Loucy (cell line): Measurements from ENCODE around the gene PSPC1.

ENCODE experiments used
- H2AFZ ChIP-seq: fragments of 200-600 bp; sonication (generic); 2 replicates; pipeline ENCODE4 v1.6.0; 2016; ENCODE audit warnings: antibody characterized with exemption, mild to moderate bottlenecking, low read length, moderate library complexity
- H3F3A ChIP-seq: fragments of 200-600 bp; 2 replicates; pipeline ENCODE4 v1.6.0; 2016; ENCODE audit warnings: antibody characterized with exemption, low read depth, mild to moderate bottlenecking
- H3K27me3 ChIP-seq: fragments of 200-600 bp; sonication (generic); 2 replicates; pipeline ENCODE4 v1.6.1; 2014; ENCODE audit warnings: low read length, mild to moderate bottlenecking; ENCODE audit not compliant: insufficient read depth, poor library complexity, severe bottlenecking
- H3K36me3 ChIP-seq: fragments of 200-600 bp; sonication (generic); 2 replicates; pipeline ENCODE4 v1.6.1; 2016; ENCODE audit warnings: low read length; ENCODE audit not compliant: insufficient read depth
- H3K4me1 ChIP-seq: fragments of 200-600 bp; sonication (generic); 2 replicates; pipeline ENCODE4 v1.5.1; 2014; ENCODE audit warnings: low read length, mild to moderate bottlenecking; ENCODE audit not compliant: insufficient read depth, poor library complexity, severe bottlenecking
- H3K4me2 ChIP-seq: fragments of 200-600 bp; sonication (generic); 2 replicates; pipeline ENCODE4 v1.6.0; 2014; ENCODE audit warnings: antibody characterized with exemption, low read length, low read depth, mild to moderate bottlenecking; ENCODE audit not compliant: poor library complexity, severe bottlenecking
- H3K4me3 ChIP-seq: fragments of 200-600 bp; sonication (generic); 2 replicates; pipeline ENCODE4 v1.5.1; 2014; ENCODE audit warnings: low read length, mild to moderate bottlenecking, mixed read lengths; ENCODE audit not compliant: poor library complexity, severe bottlenecking
- H3K79me2 ChIP-seq: fragments of 200-600 bp; sonication (generic); 2 replicates; pipeline ENCODE4 v1.6.1; 2014; ENCODE audit warnings: low read length; ENCODE audit not compliant: insufficient read depth
- H3K9ac ChIP-seq: fragments of 200-600 bp; sonication (generic); 2 replicates; pipeline ENCODE4 v1.6.0; 2014; ENCODE audit warnings: mild to moderate bottlenecking, low read depth, low read length, moderate library complexity; ENCODE audit not compliant: poor library complexity, severe bottlenecking
- H3K9me2 ChIP-seq: fragments of 200-600 bp; sonication (generic); replicated peaks from 2 replicates; pipeline ENCODE4 v1.6.1; 2016; ENCODE audit warnings: low read depth, low read length, mixed read lengths
- H3K9me3 ChIP-seq: fragments of 200-600 bp; sonication (generic); 2 replicates; pipeline ENCODE4 v1.6.1; 2014; ENCODE audit warnings: mild to moderate bottlenecking, antibody characterized with exemption, low read length, low read depth; ENCODE audit not compliant: insufficient read depth
- H4K20me1 ChIP-seq: fragments of 200-600 bp; sonication (generic); 2 replicates; pipeline ENCODE4 v1.6.0; 2014; ENCODE audit warnings: antibody characterized with exemption, low read length, mild to moderate bottlenecking; ENCODE audit not compliant: insufficient read depth, poor library complexity, severe bottlenecking
- EZH2phosphoT487 ChIP-seq: fragments of 200-600 bp; IDR thresholded peaks from 2 replicates; pipeline ENCODE4 v1.6.1; 2018; ENCODE audit warnings: antibody characterized with exemption, mild to moderate bottlenecking, moderate library complexity, borderline replicate concordance
- TF ChIP-seq, protein P1 (sequence below): fragments of 200-600 bp; sonication (generic); conservative IDR thresholded peaks from 2 replicates; pipeline ENCODE4 v1.5.1; 2014; ENCODE audit warnings: mild to moderate bottlenecking, antibody characterized with exemption, low read length

PSPC1 gene

DNA sequence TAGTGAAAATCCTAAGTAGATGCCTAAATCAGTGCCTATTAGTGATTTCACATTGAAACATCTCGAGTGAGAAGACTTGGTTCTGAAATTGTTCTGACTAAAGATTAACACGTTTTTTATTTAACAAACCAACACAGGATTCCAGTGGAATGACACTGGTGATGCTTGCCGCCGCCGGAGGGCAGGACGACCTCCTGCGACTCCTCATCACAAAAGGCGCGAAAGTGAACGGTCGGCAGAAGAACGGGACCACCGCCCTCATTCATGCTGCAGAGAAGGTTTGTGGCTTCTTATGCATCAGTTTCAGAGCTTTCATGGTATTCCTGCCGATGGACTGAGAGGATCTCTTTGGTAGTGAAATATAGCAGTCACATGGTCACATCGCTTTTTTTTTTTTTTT is 121.2 kb downstream of the PSPC1 start:
- TF ChIP-seq, protein P1, sequence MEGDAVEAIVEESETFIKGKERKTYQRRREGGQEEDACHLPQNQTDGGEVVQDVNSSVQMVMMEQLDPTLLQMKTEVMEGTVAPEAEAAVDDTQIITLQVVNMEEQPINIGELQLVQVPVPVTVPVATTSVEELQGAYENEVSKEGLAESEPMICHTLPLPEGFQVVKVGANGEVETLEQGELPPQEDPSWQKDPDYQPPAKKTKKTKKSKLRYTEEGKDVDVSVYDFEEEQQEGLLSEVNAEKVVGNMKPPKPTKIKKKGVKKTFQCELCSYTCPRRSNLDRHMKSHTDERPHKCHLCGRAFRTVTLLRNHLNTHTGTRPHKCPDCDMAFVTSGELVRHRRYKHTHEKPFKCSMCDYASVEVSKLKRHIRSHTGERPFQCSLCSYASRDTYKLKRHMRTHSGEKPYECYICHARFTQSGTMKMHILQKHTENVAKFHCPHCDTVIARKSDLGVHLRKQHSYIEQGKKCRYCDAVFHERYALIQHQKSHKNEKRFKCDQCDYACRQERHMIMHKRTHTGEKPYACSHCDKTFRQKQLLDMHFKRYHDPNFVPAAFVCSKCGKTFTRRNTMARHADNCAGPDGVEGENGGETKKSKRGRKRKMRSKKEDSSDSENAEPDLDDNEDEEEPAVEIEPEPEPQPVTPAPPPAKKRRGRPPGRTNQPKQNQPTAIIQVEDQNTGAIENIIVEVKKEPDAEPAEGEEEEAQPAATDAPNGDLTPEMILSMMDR, result no peak
- Histone ChIP-seq H3K27me3 (no peaks in the 10 kb centered on the region), H3K4me1 (no peaks in the 10 kb centered on the region), H3K4me2 (no peak overlapping the region), H2AFZ (no peak overlapping the region), H3K79me2 (no peaks in the 10 kb centered on the region), H3K36me3 (peaks cover 44% of the 10 kb centered on the region; the same call in 1 of the 2 replicates), H3K9me3 (no peaks in the 10 kb centered on the region), H3K9ac (no peak overlapping the region), H3K9me2 (no peaks in the 10 kb centered on the region), H3F3A (no peaks in the 10 kb centered on the region), H3K4me3 (no peak overlapping the region), H4K20me1 (no peaks in the 10 kb centered on the region)

DNA sequence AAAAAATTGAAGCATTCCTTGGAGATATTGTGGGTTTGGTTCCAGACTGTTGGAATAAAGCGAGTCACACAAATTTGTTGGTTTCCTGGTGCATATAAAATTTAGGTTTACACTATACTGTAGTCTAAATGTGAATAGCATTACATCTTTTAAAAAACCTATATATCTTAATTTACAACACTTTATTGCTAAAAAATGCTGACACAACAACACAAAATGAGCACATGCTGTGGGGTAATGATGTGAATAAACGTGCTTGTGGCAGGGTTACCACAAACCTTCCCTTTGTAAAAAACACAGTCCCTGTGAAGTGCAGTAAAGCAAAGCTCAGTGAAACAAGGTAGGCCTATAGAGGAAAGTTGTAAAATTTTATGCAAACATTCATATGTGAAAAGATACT is 121.6 kb downstream of the PSPC1 start:
- Histone ChIP-seq H3K4me2 (no peak overlapping the region), H3K36me3 (peaks cover 39% of the 10 kb centered on the region; the same call in 1 of the 2 replicates), H3K27me3 (no peaks in the 10 kb centered on the region)

DNA sequence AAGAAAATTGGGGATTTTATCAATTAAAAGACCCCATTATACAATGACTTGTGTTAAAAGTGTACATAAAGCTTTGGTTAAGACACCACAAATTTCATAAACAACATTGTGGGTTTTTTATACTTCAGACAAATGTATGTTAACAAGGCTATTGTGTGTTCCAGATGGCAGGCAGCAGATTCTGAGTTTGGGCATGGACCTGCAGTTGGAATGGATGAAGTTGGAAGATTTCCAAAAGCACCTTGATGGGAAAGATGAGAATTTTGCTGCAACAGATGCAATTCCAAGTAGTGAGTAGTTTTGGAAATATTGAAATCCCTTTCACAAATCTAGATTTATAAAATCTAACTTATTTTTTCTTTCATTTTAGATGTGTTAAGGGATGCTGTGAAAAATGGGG is 123.9 kb downstream of the PSPC1 start:
- no peaks in the 10 kb centered on the region for H3F3A ChIP-seq
- no peak overlapping the region for H3K9ac ChIP-seq
- no peak overlapping the region for H3K4me3 ChIP-seq
- H3K9me3 ChIP-seq, result no peaks in the 10 kb centered on the region
- peaks cover 29% of the 10 kb centered on the region; the same call in 1 of the 2 replicates for H3K36me3 ChIP-seq
- no peaks in the 10 kb centered on the region for H4K20me1 ChIP-seq
- TF ChIP-seq EZH2phosphoT487, result no peak
- TF ChIP-seq, protein P1, result no peak
- H3K27me3 ChIP-seq, result no peaks in the 10 kb centered on the region
- H3K79me2 ChIP-seq, result no peaks in the 10 kb centered on the region
- H3K4me2 ChIP-seq, result no peak overlapping the region
- H2AFZ ChIP-seq, result no peak overlapping the region
- H3K9me2 ChIP-seq, result no peaks in the 10 kb centered on the region
- no peaks in the 10 kb centered on the region for H3K4me1 ChIP-seq

More for the DNA sequence above, 121.6 kb downstream of the PSPC1 start:
- H3K79me2 ChIP-seq, result no peaks in the 10 kb centered on the region
- no peaks in the 10 kb centered on the region for H3F3A ChIP-seq
- no peak overlapping the region for H3K9ac ChIP-seq
- no peaks in the 10 kb centered on the region for H4K20me1 ChIP-seq
- H3K9me2 ChIP-seq, result no peaks in the 10 kb centered on the region
- H3K4me3 ChIP-seq, result no peak overlapping the region
- no peak overlapping the region for H2AFZ ChIP-seq
- TF ChIP-seq, protein P1, result no peak
- no peak for TF ChIP-seq EZH2phosphoT487
- H3K4me1 ChIP-seq, result no peaks in the 10 kb centered on the region
- H3K9me3 ChIP-seq, result no peaks in the 10 kb centered on the region
